VCaP (cell line): ENCODE results near the gene LTB4R.

Experiments
- H3K27ac ChIP-seq: fragments of 450-650 bp; 2 replicates; pipeline ENCODE4 v1.5.1; 2017
- CTCF ChIP-seq: fragments of 450-650 bp; conservative IDR thresholded peaks from 2 replicates; pipeline ENCODE4 v1.5.1; 2017; ENCODE audit warnings: mild to moderate bottlenecking, moderate library complexity

LTB4R gene

GRCh38 chr14:24334431-24335291 is 23.4 kb downstream of the LTB4R start, which contains the start of gene ADCY4:
TSS of gene ADCY4 (minus strand) at chr14:24335071. CDS start at chr14:24334652, 419 bp downstream.
- TF ChIP-seq CTCF, result no peak
- no peak within 1 kb of the TSS for H3K27ac ChIP-seq

GRCh38 chr14:24335461-24336171 is 24.3 kb downstream of the LTB4R start:
- no peak overlapping the region for H3K27ac ChIP-seq
- TF ChIP-seq CTCF, result no peak

GRCh38 chr14:24337144-24337823 is 26.0 kb downstream of the LTB4R start:
- TF ChIP-seq CTCF, result no peak
- no peak overlapping the region for H3K27ac ChIP-seq

- no peak for TF ChIP-seq CTCF
- H3K27ac ChIP-seq, result no peak overlapping the region
Measured at GRCh38 chr14:24337824-24338175, 26.5 kb downstream of the LTB4R start.

GRCh38 chr14:24338843-24339242 is 27.5 kb downstream of the LTB4R start:
- no peak overlapping the region for H3K27ac ChIP-seq
- no peak for TF ChIP-seq CTCF

- TF ChIP-seq CTCF, result no peak
- no peak within 1 kb of the TSS for H3K27ac ChIP-seq
Measured at GRCh38 chr14:24339284-24340151, 28.2 kb downstream of the LTB4R start, which contains the start of gene RIPK3. TSS of gene RIPK3 (minus strand) at chr14:24339991. CDS start at chr14:24339826, 165 bp downstream.
